Myocyte (in vitro differentiated cells): Measurements from ENCODE around the gene POLE. TPM values are rescaled to one million over a fixed set of nuclear protein-coding genes. Genes with fewer than 3 reads are reported as not detected.

Source experiments
- DNase-seq: peaks from one replicate; pipeline ENCODE4 v3.0.0-alpha.2; 2012; ENCODE audit warnings: low read depth
- microRNA-seq: library from miRNA; unstranded; fragments of <30 nt; microRNA quantifications from one replicate; pipeline ENCODE4, GENCODE V29; 2016
- total RNA-seq: library from RNA; depleted of rRNA; stranded (reverse); fragments of >200 nt; gene quantifications from 2 replicates; pipeline ENCODE4 v1.2.3, GENCODE V29; 2014

Gene POLE
- total RNA-seq, 1 donor from 2014 or later: 11.2 TPM

GRCh38 chr12:132582058-132582420 is 105.1 kb downstream of the POLE start:
- DNase-seq: no peak

GRCh38 chr12:132581348-132582057 is 105.6 kb downstream of the POLE start:
- DNase-seq: no peak

GRCh38 chr12:132580701-132581292 is 106.3 kb downstream of the POLE start:
- no peak for DNase-seq

- no peak for DNase-seq
Measured at GRCh38 chr12:132579744-132580143, 107.4 kb downstream of the POLE start.

- DNase-seq: no peak
Measured at GRCh38 chr12:132578826-132579225, 108.3 kb downstream of the POLE start.

GRCh38 chr12:132578118-132578517 is 109.0 kb downstream of the POLE start:
- no peak for DNase-seq

- no peak for DNase-seq
Measured at GRCh38 chr12:132577191-132577920, 109.8 kb downstream of the POLE start.

GRCh38 chr12:132576701-132577100 is 110.4 kb downstream of the POLE start:
- no peak for DNase-seq

GRCh38 chr12:132575661-132576060 is 111.5 kb downstream of the POLE start:
- DNase-seq: no peak

- DNase-seq: no peak
Measured at GRCh38 chr12:132574271-132574996, 112.7 kb downstream of the POLE start.

Small RNAs within 50 kb of the gene (microRNA-seq; reads per million reads assigned to microRNA genes)
- gene MIR6763: not detected

Other genes with a start within 250 kb of the POLE start
- 13.1 and 20.6 TPM in 2 replicates for gene FBRSL1, start 197.2 kb downstream of the POLE start, total RNA-seq
- gene LRCOL1, start 76.8 kb downstream of the POLE start, total RNA-seq: not detected in 2 replicates
- not detected in 2 replicates for gene P2RX2, start 68.6 kb downstream of the POLE start, total RNA-seq
- 12.4 and 13.2 TPM in 2 replicates for gene PXMP2, start 245 bp upstream of the POLE start, total RNA-seq
- gene PGAM5, start 23.5 kb upstream of the POLE start, total RNA-seq: 42.7 and 43.9 TPM in 2 replicates
- gene ANKLE2, start 74.5 kb upstream of the POLE start, total RNA-seq: 50.8 and 51.6 TPM in 2 replicates
- gene GOLGA3, start 141.5 kb upstream of the POLE start, total RNA-seq: 92.9 and 109 TPM in 2 replicates
- 26.6 and 34.8 TPM in 2 replicates for gene CHFR, start 200.3 kb upstream of the POLE start, total RNA-seq